HepG2 (cell line): ENCODE results near the gene ANXA9. TPM values are rescaled to one million over a fixed set of nuclear protein-coding genes. Genes with fewer than 3 reads are reported as not detected.

Experiments used
- MZF1 ChIP-seq: sonication (generic); formaldehyde crosslinking; IDR thresholded peaks from 2 replicates; pipeline ENCODE4 v1.8.1; 2023; ENCODE audit warnings: mild to moderate bottlenecking, missing genetic modification reagents, borderline replicate concordance
- SMAD9 ChIP-seq: sonication (generic); formaldehyde crosslinking; IDR thresholded peaks from 2 replicates; pipeline ENCODE4 v1.5.1; 2020; ENCODE audit warnings: mild to moderate bottlenecking, missing genetic modification reagents
- TAF1 ChIP-seq: sonication (generic); formaldehyde crosslinking; IDR thresholded peaks from 2 replicates; pipeline ENCODE4 v1.4.0; 2020; ENCODE audit warnings: missing genetic modification reagents
- TCF7L2 ChIP-seq: IDR thresholded peaks from 2 replicates; pipeline ENCODE4 v1.6.1; 2011; ENCODE audit warnings: mild to moderate bottlenecking, low read depth, low read length, moderate library complexity
- U2AF1 ChIP-seq: fragments of 200-400 bp; formaldehyde crosslinking; optimal IDR thresholded peaks from 2 replicates; pipeline ENCODE3; 2017; ENCODE audit warnings: mild to moderate bottlenecking, low read depth, low read length
- ZBTB42 ChIP-seq: sonication (generic); formaldehyde crosslinking; IDR thresholded peaks from 2 replicates; pipeline ENCODE4 v1.5.0; 2020; ENCODE audit warnings: mild to moderate bottlenecking, missing genetic modification reagents
- ZC3H4 ChIP-seq: sonication (generic); formaldehyde crosslinking; IDR thresholded peaks from 2 replicates; pipeline ENCODE4 v1.4.0; 2020; ENCODE audit warnings: missing genetic modification reagents, borderline replicate concordance
- ZNF317 ChIP-seq: sonication (generic); formaldehyde crosslinking; IDR thresholded peaks from 2 replicates; pipeline ENCODE4 v1.5.0; 2020; ENCODE audit warnings: mild to moderate bottlenecking, missing genetic modification reagents
- ZNF563 ChIP-seq: sonication (generic); formaldehyde crosslinking; IDR thresholded peaks from 2 replicates; pipeline ENCODE4 v1.8.0; 2022; ENCODE audit warnings: mild to moderate bottlenecking, moderate library complexity, missing genetic modification reagents
- ZNF782 ChIP-seq: sonication (generic); formaldehyde crosslinking; IDR thresholded peaks from 2 replicates; pipeline ENCODE4 v1.4.0; 2020; ENCODE audit warnings: missing genetic modification reagents, mild to moderate bottlenecking, borderline replicate concordance
- polyA plus RNA-seq, 8 experiments: library from polyadenylated mRNA; depleted of rRNA in 3 of 8; stranded (reverse) in 7 of 8; unstranded in 1 of 8; fragments of >200 nt; fragmentation: Illumina TruSeq in 4 of 8; extraction: Trizol in 4 of 8; gene quantifications; 2 replicates each; pipeline versions ENCODE4 v1.2.1 to v1.2.3, GENCODE V29; 2011 to 2016; ENCODE audit warnings: low read depth in 4 of 8, missing spikeins in 1 of 8, mixed read lengths in 1 of 8; ENCODE audit not compliant: insufficient read depth in 1 of 8
- total RNA-seq, 5 experiments: library from RNA; depleted of rRNA; stranded (reverse); fragments of >200 nt; fragmentation: Illumina TruSeq; extraction: Trizol; gene quantifications; 2 replicates each; pipeline ENCODE4 v1.2.3, GENCODE V29; 2016; ENCODE audit warnings: low read depth in 1 of 5
- TF ChIP-seq, protein P1 (sequence below): sonication (generic); formaldehyde crosslinking; IDR thresholded peaks from 2 replicates; pipeline ENCODE4 v1.4.0; 2020; ENCODE audit warnings: low read depth, mild to moderate bottlenecking, missing genetic modification reagents
- TF ChIP-seq, protein P2 (sequence below): sonication (generic); IDR thresholded peaks from 2 replicates; pipeline ENCODE4 v1.6.1; 2016; ENCODE audit warnings: low read depth, borderline replicate concordance
- TF ChIP-seq, protein P3 (sequence below): sonication (generic); formaldehyde crosslinking; IDR thresholded peaks from 2 replicates; pipeline ENCODE4 v1.5.0; 2020; ENCODE audit warnings: missing genetic modification reagents
- TF ChIP-seq, protein P4 (sequence below): IDR thresholded peaks from 2 replicates; pipeline ENCODE4 v1.4.0; 2020; ENCODE audit warnings: mild to moderate bottlenecking, missing genetic modification reagents
- TF ChIP-seq, protein P5 (sequence below): sonication (generic); formaldehyde crosslinking; IDR thresholded peaks from 2 replicates; pipeline ENCODE4 v1.9.0; 2022; ENCODE audit warnings: missing genetic modification reagents, mild to moderate bottlenecking, borderline replicate concordance
- TF ChIP-seq, protein P6 (sequence below): sonication (generic); formaldehyde crosslinking; IDR thresholded peaks from 2 replicates; pipeline ENCODE4 v1.4.0; 2020; ENCODE audit warnings: missing genetic modification reagents, mild to moderate bottlenecking, borderline replicate concordance

ANXA9 gene
- total and polyA plus RNA-seq, 2 of the 13 experiments (the other 11 are each of a cell fraction or from before 2014, with no cell fraction given) = 13.3 to 23.9 TPM

DNA sequence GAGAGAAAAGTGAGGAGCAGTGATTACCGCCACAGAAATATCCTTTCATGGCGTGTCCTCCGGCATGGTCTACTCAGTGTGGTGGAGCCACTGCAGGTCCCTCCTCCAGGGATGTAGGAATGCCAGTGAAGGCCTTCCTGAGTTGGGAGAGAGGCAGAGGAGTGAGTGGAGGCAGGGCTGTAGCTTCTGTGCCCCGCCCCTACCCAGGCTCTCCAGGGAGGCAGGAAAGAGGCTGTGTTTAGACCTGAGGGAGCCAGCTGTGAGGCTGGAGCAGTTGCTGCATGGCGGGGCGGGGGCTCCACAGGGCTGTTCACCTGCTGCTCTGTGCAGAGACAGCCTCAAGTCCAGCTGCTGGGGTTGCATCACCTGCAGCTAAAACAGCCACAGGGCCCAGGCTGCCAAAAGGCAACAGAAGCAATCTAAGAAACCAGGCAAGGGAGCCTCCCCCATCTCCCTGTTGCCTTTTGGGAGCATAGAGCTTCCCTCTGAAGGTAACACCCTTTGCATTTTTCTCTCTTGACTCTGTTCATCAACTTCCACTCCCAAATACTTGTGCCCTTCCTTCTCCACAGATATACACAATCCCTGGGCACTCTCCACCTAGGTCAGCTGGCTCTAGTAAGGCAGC is 801 bp upstream of the ANXA9 start (continued):
- TF ChIP-seq, protein P1, sequence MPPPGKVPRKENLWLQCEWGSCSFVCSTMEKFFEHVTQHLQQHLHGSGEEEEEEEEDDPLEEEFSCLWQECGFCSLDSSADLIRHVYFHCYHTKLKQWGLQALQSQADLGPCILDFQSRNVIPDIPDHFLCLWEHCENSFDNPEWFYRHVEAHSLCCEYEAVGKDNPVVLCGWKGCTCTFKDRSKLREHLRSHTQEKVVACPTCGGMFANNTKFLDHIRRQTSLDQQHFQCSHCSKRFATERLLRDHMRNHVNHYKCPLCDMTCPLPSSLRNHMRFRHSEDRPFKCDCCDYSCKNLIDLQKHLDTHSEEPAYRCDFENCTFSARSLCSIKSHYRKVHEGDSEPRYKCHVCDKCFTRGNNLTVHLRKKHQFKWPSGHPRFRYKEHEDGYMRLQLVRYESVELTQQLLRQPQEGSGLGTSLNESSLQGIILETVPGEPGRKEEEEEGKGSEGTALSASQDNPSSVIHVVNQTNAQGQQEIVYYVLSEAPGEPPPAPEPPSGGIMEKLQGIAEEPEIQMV (CRISPR knock-in tag) = peak; percentile 30; the same call in 1 of the 2 replicates
- TF ChIP-seq SMAD9 (CRISPR knock-in tag) = no peak
- TF ChIP-seq U2AF1 = no peak
- TF ChIP-seq, protein P2, sequence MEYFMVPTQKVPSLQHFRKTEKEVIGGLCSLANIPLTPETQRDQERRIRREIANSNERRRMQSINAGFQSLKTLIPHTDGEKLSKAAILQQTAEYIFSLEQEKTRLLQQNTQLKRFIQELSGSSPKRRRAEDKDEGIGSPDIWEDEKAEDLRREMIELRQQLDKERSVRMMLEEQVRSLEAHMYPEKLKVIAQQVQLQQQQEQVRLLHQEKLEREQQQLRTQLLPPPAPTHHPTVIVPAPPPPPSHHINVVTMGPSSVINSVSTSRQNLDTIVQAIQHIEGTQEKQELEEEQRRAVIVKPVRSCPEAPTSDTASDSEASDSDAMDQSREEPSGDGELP = peak; percentile 93
- TF ChIP-seq, protein P3, sequence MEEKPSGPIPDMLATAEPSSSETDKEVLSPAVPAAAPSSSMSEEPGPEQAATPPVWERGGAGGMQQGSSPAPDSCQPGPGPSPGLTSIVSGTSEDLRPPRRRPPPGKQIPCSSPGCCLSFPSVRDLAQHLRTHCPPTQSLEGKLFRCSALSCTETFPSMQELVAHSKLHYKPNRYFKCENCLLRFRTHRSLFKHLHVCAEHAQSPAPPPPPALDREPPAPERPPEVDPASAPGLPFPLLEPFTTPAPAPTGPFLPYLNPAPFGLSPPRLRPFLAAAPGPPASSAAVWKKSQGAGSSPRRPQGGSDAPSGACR (CRISPR knock-in tag) = no peak
- TF ChIP-seq, protein P4, sequence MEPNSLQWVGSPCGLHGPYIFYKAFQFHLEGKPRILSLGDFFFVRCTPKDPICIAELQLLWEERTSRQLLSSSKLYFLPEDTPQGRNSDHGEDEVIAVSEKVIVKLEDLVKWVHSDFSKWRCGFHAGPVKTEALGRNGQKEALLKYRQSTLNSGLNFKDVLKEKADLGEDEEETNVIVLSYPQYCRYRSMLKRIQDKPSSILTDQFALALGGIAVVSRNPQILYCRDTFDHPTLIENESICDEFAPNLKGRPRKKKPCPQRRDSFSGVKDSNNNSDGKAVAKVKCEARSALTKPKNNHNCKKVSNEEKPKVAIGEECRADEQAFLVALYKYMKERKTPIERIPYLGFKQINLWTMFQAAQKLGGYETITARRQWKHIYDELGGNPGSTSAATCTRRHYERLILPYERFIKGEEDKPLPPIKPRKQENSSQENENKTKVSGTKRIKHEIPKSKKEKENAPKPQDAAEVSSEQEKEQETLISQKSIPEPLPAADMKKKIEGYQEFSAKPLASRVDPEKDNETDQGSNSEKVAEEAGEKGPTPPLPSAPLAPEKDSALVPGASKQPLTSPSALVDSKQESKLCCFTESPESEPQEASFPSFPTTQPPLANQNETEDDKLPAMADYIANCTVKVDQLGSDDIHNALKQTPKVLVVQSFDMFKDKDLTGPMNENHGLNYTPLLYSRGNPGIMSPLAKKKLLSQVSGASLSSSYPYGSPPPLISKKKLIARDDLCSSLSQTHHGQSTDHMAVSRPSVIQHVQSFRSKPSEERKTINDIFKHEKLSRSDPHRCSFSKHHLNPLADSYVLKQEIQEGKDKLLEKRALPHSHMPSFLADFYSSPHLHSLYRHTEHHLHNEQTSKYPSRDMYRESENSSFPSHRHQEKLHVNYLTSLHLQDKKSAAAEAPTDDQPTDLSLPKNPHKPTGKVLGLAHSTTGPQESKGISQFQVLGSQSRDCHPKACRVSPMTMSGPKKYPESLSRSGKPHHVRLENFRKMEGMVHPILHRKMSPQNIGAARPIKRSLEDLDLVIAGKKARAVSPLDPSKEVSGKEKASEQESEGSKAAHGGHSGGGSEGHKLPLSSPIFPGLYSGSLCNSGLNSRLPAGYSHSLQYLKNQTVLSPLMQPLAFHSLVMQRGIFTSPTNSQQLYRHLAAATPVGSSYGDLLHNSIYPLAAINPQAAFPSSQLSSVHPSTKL (CRISPR knock-in tag) = peak; percentile 23; the same call in 1 of the 2 replicates
- peak; percentile 60 for TF ChIP-seq TAF1 (CRISPR knock-in tag)
- TF ChIP-seq, protein P5, sequence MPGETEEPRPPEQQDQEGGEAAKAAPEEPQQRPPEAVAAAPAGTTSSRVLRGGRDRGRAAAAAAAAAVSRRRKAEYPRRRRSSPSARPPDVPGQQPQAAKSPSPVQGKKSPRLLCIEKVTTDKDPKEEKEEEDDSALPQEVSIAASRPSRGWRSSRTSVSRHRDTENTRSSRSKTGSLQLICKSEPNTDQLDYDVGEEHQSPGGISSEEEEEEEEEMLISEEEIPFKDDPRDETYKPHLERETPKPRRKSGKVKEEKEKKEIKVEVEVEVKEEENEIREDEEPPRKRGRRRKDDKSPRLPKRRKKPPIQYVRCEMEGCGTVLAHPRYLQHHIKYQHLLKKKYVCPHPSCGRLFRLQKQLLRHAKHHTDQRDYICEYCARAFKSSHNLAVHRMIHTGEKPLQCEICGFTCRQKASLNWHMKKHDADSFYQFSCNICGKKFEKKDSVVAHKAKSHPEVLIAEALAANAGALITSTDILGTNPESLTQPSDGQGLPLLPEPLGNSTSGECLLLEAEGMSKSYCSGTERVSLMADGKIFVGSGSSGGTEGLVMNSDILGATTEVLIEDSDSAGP = peak; percentile 5; the same call in 1 of the 2 replicates
- TF ChIP-seq ZBTB42 = peak; percentile 89; the same call in 1 of the 2 replicates
- no peak for TF ChIP-seq ZNF782 (CRISPR knock-in tag)
- no peak for TF ChIP-seq ZC3H4 (CRISPR knock-in tag)
- no peak for TF ChIP-seq TCF7L2
- TF ChIP-seq ZNF317 (CRISPR knock-in tag) = no peak
- no peak for TF ChIP-seq MZF1 (CRISPR knock-in tag)
- no peak for TF ChIP-seq ZNF563 (CRISPR knock-in tag)
- TF ChIP-seq, protein P6, sequence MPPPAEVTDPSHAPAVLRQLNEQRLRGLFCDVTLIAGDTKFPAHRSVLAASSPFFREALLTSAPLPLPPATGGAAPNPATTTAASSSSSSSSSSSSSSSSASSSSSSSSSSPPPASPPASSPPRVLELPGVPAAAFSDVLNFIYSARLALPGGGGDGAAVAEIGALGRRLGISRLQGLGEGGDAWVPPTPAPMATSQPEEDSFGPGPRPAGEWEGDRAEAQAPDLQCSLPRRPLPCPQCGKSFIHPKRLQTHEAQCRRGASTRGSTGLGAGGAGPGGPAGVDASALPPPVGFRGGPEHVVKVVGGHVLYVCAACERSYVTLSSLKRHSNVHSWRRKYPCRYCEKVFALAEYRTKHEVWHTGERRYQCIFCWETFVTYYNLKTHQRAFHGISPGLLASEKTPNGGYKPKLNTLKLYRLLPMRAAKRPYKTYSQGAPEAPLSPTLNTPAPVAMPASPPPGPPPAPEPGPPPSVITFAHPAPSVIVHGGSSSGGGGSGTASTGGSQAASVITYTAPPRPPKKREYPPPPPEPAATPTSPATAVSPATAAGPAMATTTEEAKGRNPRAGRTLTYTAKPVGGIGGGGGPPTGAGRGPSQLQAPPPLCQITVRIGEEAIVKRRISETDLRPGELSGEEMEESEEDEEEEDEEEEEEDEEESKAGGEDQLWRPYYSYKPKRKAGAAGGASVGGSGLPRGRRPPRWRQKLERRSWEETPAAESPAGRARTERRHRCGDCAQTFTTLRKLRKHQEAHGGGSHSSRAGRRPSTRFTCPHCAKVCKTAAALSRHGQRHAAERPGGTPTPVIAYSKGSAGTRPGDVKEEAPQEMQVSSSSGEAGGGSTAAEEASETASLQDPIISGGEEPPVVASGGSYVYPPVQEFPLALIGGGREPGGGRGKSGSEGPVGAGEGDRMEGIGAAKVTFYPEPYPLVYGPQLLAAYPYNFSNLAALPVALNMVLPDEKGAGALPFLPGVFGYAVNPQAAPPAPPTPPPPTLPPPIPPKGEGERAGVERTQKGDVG = no peak
